Lower leg skin (tissue), 3 donors: ENCODE results near the gene PRRX2.

Experiments
- POLR2A ChIP-seq, 2 donors: fragments of 450-650 bp; IDR thresholded peaks; one replicate each; pipeline ENCODE4 v1.6.1; 2016 to 2017; ENCODE audit warnings: antibody characterized with exemption in 2 of 2, mild to moderate bottlenecking in 1 of 2, moderate library complexity in 1 of 2
- TF ChIP-seq, protein P1 (sequence below), 3 donors: fragments of 450-650 bp; IDR thresholded peaks; one replicate each; pipeline ENCODE4 v1.5.1; 2016; ENCODE audit warnings: antibody characterized with exemption in 3 of 3, mild to moderate bottlenecking in 3 of 3, moderate library complexity in 2 of 3

DNA sequence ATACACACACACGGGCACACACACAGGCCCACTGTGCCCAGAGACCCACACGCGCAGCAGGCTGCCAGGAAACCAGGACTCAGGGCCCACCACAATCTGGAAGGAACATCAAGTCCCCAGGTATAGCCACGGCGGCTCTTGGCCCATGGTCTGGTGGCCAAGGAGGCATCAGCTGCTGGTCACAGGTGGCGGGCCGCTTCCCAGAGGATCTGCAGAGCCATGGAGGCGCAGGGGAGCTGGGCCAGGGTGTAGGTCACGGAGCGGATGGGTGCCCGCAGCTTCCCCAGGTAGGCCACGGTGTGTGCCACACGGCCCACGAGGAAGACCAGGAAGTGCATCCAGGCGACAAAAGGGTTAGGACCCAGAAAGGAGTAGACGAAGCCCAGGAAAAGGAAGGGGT, 74.0 kb downstream of the PRRX2 start:
- TF ChIP-seq, protein P1, sequence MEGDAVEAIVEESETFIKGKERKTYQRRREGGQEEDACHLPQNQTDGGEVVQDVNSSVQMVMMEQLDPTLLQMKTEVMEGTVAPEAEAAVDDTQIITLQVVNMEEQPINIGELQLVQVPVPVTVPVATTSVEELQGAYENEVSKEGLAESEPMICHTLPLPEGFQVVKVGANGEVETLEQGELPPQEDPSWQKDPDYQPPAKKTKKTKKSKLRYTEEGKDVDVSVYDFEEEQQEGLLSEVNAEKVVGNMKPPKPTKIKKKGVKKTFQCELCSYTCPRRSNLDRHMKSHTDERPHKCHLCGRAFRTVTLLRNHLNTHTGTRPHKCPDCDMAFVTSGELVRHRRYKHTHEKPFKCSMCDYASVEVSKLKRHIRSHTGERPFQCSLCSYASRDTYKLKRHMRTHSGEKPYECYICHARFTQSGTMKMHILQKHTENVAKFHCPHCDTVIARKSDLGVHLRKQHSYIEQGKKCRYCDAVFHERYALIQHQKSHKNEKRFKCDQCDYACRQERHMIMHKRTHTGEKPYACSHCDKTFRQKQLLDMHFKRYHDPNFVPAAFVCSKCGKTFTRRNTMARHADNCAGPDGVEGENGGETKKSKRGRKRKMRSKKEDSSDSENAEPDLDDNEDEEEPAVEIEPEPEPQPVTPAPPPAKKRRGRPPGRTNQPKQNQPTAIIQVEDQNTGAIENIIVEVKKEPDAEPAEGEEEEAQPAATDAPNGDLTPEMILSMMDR (IDR thresholded peaks at IDR 0.05) = no peak
- TF ChIP-seq POLR2A (IDR thresholded peaks at IDR 0.05) = no peak
